ENCODE data around the gene FAM131B.
"Not testable (repeated sequence)": the region's sequence is repeated elsewhere in the genome, so short reads cannot be mapped to it uniquely, and the experiment has no call there.

Gene FAM131B

GRCh38 chr7:143362131-143363015, at the start of gene FAM131B:
TSS of gene FAM131B (minus strand) at chr7:143362713. CDS start at chr7:143362603, 110 bp downstream.
- DNase-seq (ENCODE audit: low read depth in 3 of 3) = no peak

- DNase-seq (ENCODE audit: low read depth in 3 of 3) = no peak
These were observed 49.6 kb upstream of the FAM131B start for GRCh38 chr7:143411976-143412708.

GRCh38 chr7:143410521-143411004, 48.0 kb upstream of the FAM131B start:
- no peak for DNase-seq (ENCODE audit: low read depth in 3 of 3)

GRCh38 chr7:143408686-143409561, 46.4 kb upstream of the FAM131B start, which contains the start of gene EPHA1:
TSS of gene EPHA1 (minus strand) at chr7:143408856. CDS start at chr7:143408805, 51 bp downstream.
- DNase-seq (ENCODE audit: low read depth in 3 of 3) = peak in 1 of 3 experiments; percentile 41

- no peak for DNase-seq (ENCODE audit: low read depth in 3 of 3)
These were observed 45.8 kb upstream of the FAM131B start for GRCh38 chr7:143408252-143408685.

- DNase-seq (ENCODE audit: low read depth in 3 of 3) = peak in 1 of 3 experiments; percentile 32
These were observed 45.1 kb upstream of the FAM131B start for GRCh38 chr7:143407287-143408251.

GRCh38 chr7:143406002-143406357, 43.5 kb upstream of the FAM131B start:
- DNase-seq (ENCODE audit: low read depth in 3 of 3) = no peak

GRCh38 chr7:143405173-143406001, 42.9 kb upstream of the FAM131B start:
- DNase-seq (ENCODE audit: low read depth in 3 of 3) = no peak

GRCh38 chr7:143402233-143402632, 39.7 kb upstream of the FAM131B start:
- not testable (repeated sequence) for DNase-seq (ENCODE audit: low read depth in 3 of 3)

- no peak for DNase-seq (ENCODE audit: low read depth in 3 of 3)
These were observed 38.8 kb upstream of the FAM131B start for GRCh38 chr7:143401265-143401664.

- DNase-seq (ENCODE audit: low read depth in 3 of 3) = no peak
These were observed 37.1 kb upstream of the FAM131B start for GRCh38 chr7:143399642-143400041.

- no peak for DNase-seq (ENCODE audit: low read depth in 3 of 3)
These were observed 36.6 kb upstream of the FAM131B start for GRCh38 chr7:143399151-143399550.

- no peak for DNase-seq (ENCODE audit: low read depth in 3 of 3)
These were observed 36.1 kb upstream of the FAM131B start for GRCh38 chr7:143398616-143399015.

- no peak for DNase-seq (ENCODE audit: low read depth in 3 of 3)
These were observed 35.4 kb upstream of the FAM131B start for GRCh38 chr7:143397710-143398530.

GRCh38 chr7:143396625-143397556, 34.4 kb upstream of the FAM131B start:
- no peak for DNase-seq (ENCODE audit: low read depth in 3 of 3)

GRCh38 chr7:143396182-143396581, 33.7 kb upstream of the FAM131B start:
- DNase-seq (ENCODE audit: low read depth in 3 of 3) = no peak
